Trophoblast cell (in vitro differentiated cells and primary cell): ENCODE data around the gene NCOR2.

Experiments
- DNase-seq, 2 donors: peaks; one replicate each; pipeline ENCODE4 v3.0.0-alpha.2; 2016
- H2AFZ ChIP-seq: 2 replicates; pipeline ENCODE4 v1.6.1; 2013; ENCODE audit warnings: low read length, moderate library complexity, mild to moderate bottlenecking; ENCODE audit not compliant: insufficient read depth, poor library complexity
- H2AK5ac ChIP-seq: 2 replicates; pipeline ENCODE4 v1.6.1; 2013; ENCODE audit warnings: mild to moderate bottlenecking, low read length
- H2BK120ac ChIP-seq: 2 replicates; pipeline ENCODE4 v1.6.1; 2013; ENCODE audit warnings: low read length, mild to moderate bottlenecking, moderate library complexity; ENCODE audit not compliant: insufficient read depth, poor library complexity
- H2BK12ac ChIP-seq: 2 replicates; pipeline ENCODE4 v1.6.1; 2013; ENCODE audit warnings: mild to moderate bottlenecking, low read length, moderate library complexity
- H2BK5ac ChIP-seq: 2 replicates; pipeline ENCODE4 v1.6.1; 2013; ENCODE audit warnings: low read length, low read depth, moderate library complexity, mild to moderate bottlenecking; ENCODE audit not compliant: poor library complexity
- H3K14ac ChIP-seq: 2 replicates; pipeline ENCODE4 v1.6.1; 2013; ENCODE audit warnings: mild to moderate bottlenecking, low read length
- H3K18ac ChIP-seq: 2 replicates; pipeline ENCODE4 v1.6.1; 2013; ENCODE audit warnings: mild to moderate bottlenecking, low read length
- H3K23ac ChIP-seq: 2 replicates; pipeline ENCODE4 v1.6.1; 2013; ENCODE audit warnings: low read length
- H3K27ac ChIP-seq: 2 replicates; pipeline ENCODE4 v1.5.1; 2013; ENCODE audit warnings: low read depth, mild to moderate bottlenecking, inconsistent platforms, low read length, moderate library complexity
- H3K27me3 ChIP-seq: 2 replicates; pipeline ENCODE4 v1.6.1; 2013; ENCODE audit warnings: inconsistent platforms, mild to moderate bottlenecking, low read length, moderate library complexity; ENCODE audit not compliant: insufficient read depth
- H3K36me3 ChIP-seq, 2 experiments: 1 replicate in 1 of 2; 2 replicates in 1 of 2; pipeline ENCODE4 v1.6.1; 2013; ENCODE audit warnings: low read length in 2 of 2, mild to moderate bottlenecking in 2 of 2, moderate library complexity in 1 of 2; ENCODE audit not compliant: insufficient read depth in 2 of 2, control insufficient read depth in 1 of 2
- H3K4ac ChIP-seq: 2 replicates; pipeline ENCODE4 v1.6.1; 2013; ENCODE audit warnings: low read depth, mild to moderate bottlenecking, low read length, moderate library complexity
- H3K4me1 ChIP-seq, 2 experiments: 1 replicate in 1 of 2; 2 replicates in 1 of 2; pipeline ENCODE4 v1.6.1; 2013; ENCODE audit warnings: low read length in 2 of 2, mild to moderate bottlenecking in 2 of 2, moderate library complexity in 1 of 2; ENCODE audit not compliant: insufficient read depth in 2 of 2, control insufficient read depth in 1 of 2
- H3K4me2 ChIP-seq: 2 replicates; pipeline ENCODE4 v1.6.1; 2013; ENCODE audit warnings: inconsistent platforms, mild to moderate bottlenecking, low read length, moderate library complexity
- H3K4me3 ChIP-seq: 2 replicates; pipeline ENCODE4 v1.5.1; 2013; ENCODE audit warnings: mild to moderate bottlenecking, low read depth, low read length, inconsistent platforms
- H3K79me1 ChIP-seq: one replicate; pipeline ENCODE4 v1.6.1; 2013; ENCODE audit warnings: low read length
- H3K79me2 ChIP-seq: 2 replicates; pipeline ENCODE4 v1.6.1; 2013; ENCODE audit warnings: low read length, mild to moderate bottlenecking; ENCODE audit not compliant: control insufficient read depth, insufficient read depth, poor library complexity
- H3K9ac ChIP-seq: 2 replicates; pipeline ENCODE4 v1.6.1; 2013; ENCODE audit warnings: mild to moderate bottlenecking, low read length
- H3K9me3 ChIP-seq: 2 replicates; pipeline ENCODE4 v1.6.1; 2013; ENCODE audit warnings: low read depth, mild to moderate bottlenecking, control low read depth, inconsistent platforms, low read length; ENCODE audit not compliant: insufficient read depth
- H4K12ac ChIP-seq: 2 replicates; pipeline ENCODE4 v1.6.1; 2013; ENCODE audit warnings: low read depth, mild to moderate bottlenecking, low read length, moderate library complexity
- H4K8ac ChIP-seq: 2 replicates; pipeline ENCODE4 v1.6.1; 2013; ENCODE audit warnings: low read depth, mild to moderate bottlenecking, low read length, moderate library complexity
- H4K91ac ChIP-seq: one replicate; pipeline ENCODE4 v1.6.1; 2013; ENCODE audit warnings: low read depth, mild to moderate bottlenecking, low read length, moderate library complexity
- WGBS: extraction: QIAGEN DNeasy Blood & Tissue Kit; methylation state at CpG from one replicate; pipeline ENCODE4 v1.1.7; 2013; ENCODE audit warnings: missing lambda C conversion rate; ENCODE audit not compliant: insufficient read length, insufficient coverage; ENCODE audit errors: extremely low coverage; 5-methylcytosine and 5-hydroxymethylcytosine counted together

The NCOR2 gene

DNA sequence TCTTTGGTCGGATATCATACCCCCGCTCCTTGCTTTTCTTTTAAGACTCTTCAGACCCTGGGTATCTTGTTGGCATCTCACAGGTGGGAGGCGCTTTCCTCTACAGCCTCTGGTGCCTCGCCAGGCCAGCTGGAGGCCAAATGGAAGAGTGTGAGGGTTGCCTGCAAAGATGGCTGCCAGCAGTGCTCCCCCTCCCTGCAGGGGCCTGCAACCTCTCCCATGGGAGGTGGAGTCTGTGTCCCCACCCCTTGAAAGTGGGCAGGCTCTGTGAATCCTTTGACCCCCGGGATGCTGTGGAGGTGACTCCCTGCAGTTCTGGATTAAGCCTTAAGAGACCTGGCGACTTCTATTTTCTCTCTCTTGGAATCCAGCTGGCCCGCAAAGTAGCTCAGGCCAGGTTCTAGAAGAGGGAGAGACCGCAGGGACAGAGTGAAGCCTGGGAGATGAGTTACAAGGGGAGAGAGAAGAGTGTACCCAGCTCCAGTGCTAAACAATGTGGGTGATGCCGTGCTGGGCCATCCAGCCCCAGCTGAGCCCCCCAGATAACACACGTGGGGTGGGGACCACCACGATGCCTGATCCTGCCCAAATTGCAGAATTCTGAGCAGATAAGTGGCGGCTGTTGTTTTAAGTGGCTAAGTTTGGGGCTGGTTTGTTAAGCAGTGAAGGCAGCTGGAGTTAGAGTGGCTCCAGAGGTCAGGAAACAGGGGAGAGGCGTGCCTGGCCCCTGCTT lies 37.9 kb upstream of the NCOR2 start:
- Histone ChIP-seq H3K27me3 (no peaks in the 10 kb centered on the region), H3K4ac (no peak overlapping the region), H3K4me1 (peaks cover 24 to 33% of the 10 kb centered on the region in 2 experiments), H3K14ac (no peak overlapping the region), H3K9ac (no peak overlapping the region), H3K36me3 (no peaks in the 10 kb centered on the region), H4K12ac (no peak overlapping the region), H3K27ac (no peak overlapping the region), H4K8ac (no peak overlapping the region), H2BK12ac (peak overlapping the region; percentile 38), H2BK5ac (no peak overlapping the region), H4K91ac (peak overlapping the region; percentile 16), H3K18ac (no peak overlapping the region), H3K9me3 (peaks cover 3% of the 10 kb centered on the region), H3K79me1 (peaks cover 8% of the 10 kb centered on the region), H2BK120ac (no peak overlapping the region), H3K79me2 (no peaks in the 10 kb centered on the region), H2AK5ac (peak overlapping the region; percentile 28), H3K23ac (no peak overlapping the region), H3K4me3 (no peak overlapping the region), H2AFZ (no peak overlapping the region), H3K4me2 (no peak overlapping the region)
- WGBS: no CpG with 5 or more reads among the region's 13 CpGs
- no peak for DNase-seq

DNA sequence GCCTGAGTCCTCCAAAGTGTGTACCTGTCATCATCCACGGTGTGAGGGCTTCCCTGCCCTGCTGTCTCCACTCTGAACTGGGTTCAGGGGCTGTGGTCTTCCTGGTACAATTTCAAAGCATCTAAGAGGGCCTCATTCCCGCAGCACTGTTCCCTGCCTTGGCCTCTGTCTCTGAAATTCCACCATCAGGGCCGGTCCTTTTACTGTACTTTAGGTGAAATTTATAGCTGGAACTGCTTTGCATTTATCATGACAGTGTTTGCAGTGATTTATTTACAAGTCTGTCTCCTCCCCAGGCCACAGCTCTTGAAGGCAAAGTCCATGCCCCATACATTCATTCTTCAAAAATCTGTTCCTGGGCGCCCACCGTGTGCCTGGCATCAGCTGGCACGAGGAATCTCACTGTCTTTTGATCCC lies 36.9 kb upstream of the NCOR2 start:
- H3K79me2 ChIP-seq: no peaks in the 10 kb centered on the region
- H3K79me1 ChIP-seq: peaks cover 6% of the 10 kb centered on the region
- peak overlapping the region; percentile 12 for H2BK12ac ChIP-seq
- no peak for DNase-seq
- H2BK120ac ChIP-seq: no peak overlapping the region
- H3K14ac ChIP-seq: no peak overlapping the region
- no peak overlapping the region for H3K4me2 ChIP-seq
- no peaks in the 10 kb centered on the region for H3K36me3 ChIP-seq
- H2AFZ ChIP-seq: no peak overlapping the region
- H4K12ac ChIP-seq: no peak overlapping the region
- H3K27ac ChIP-seq: no peak overlapping the region
- no peak overlapping the region for H2BK5ac ChIP-seq
- H3K4ac ChIP-seq: no peak overlapping the region
- no peak overlapping the region for H4K8ac ChIP-seq
- H2AK5ac ChIP-seq: no peak overlapping the region
- H3K27me3 ChIP-seq: no peaks in the 10 kb centered on the region
- peaks cover 22 to 30% of the 10 kb centered on the region in 2 experiments for H3K4me1 ChIP-seq
- no peak overlapping the region for H3K4me3 ChIP-seq
- H4K91ac ChIP-seq: no peak overlapping the region
- peak overlapping the region; percentile 7 for H3K18ac ChIP-seq
- no peak overlapping the region for H3K23ac ChIP-seq
- H3K9ac ChIP-seq: no peak overlapping the region
- peaks cover 3% of the 10 kb centered on the region for H3K9me3 ChIP-seq
- WGBS: no CpG with 5 or more reads among the region's 6 CpGs

DNA sequence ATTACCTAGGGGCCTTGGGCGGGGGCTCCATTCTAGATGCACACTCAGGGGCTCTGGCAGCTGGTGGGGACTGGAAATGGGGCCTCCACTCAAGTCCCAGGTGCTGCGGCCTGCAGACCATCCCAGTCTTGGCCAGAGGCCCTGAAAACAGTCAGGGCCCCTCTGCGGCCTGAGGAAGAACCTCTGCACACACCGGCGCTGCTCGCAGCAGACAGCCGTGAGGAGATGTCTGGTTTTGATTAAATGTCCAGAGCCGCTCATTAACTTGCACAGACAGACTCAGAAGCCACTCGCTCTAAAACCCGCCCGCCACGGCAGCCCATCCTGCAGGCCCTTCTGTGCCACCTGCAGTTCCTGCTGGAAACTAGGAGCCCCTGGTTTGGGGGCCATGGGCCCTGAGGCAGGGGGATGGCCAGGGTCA lies 36.4 kb upstream of the NCOR2 start:
- H3K79me1 ChIP-seq: peaks cover 6% of the 10 kb centered on the region

DNA sequence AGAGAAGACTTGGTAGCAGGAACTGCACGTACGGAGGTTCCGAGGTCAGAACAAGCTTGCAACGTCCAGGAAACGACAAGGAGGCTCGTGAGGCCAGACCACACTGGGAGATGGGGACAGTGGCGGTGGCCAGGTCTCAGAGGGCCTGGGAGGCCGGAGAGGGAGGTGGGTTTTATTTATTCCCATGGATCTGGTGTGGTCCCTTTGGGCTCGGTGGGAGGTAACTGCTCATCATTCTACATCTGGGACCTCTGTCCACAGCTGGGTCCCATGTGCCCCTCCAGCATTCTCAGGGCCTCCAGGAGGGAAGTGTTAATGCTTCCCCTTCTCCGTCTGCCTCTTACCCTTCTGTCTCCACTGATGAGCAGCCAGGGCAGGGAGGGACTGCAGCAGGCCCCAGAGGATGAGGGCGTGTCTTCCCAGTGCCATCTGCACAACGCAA lies 35.7 kb upstream of the NCOR2 start:
- Histone ChIP-seq H3K4ac (no peak overlapping the region), H3K18ac (peak overlapping the region; percentile 19), H3K9me3 (peaks cover 3% of the 10 kb centered on the region), H3K4me2 (no peak overlapping the region), H4K12ac (no peak overlapping the region), H3K36me3 (no peaks in the 10 kb centered on the region), H3K9ac (no peak overlapping the region), H2BK5ac (no peak overlapping the region), H2BK12ac (peak overlapping the region; percentile 19), H4K8ac (no peak overlapping the region), H3K79me2 (no peaks in the 10 kb centered on the region), H2AFZ (no peak overlapping the region), H3K79me1 (peaks cover 6% of the 10 kb centered on the region), H3K4me3 (peak overlapping the region; percentile 27), H3K14ac (peak overlapping the region; percentile 33), H4K91ac (peak overlapping the region; percentile 53), H2BK120ac (peak overlapping the region; percentile 14), H3K23ac (no peak overlapping the region), H3K27me3 (no peaks in the 10 kb centered on the region), H2AK5ac (peak overlapping the region; percentile 38), H3K27ac (peak overlapping the region; percentile 26), H3K4me1 (peaks cover 12 to 21% of the 10 kb centered on the region in 2 experiments)
- DNase-seq: no peak
- no CpG with 5 or more reads among the region's 12 CpGs for WGBS

More for the DNA sequence above, 36.4 kb upstream of the NCOR2 start:
- H2BK5ac ChIP-seq: no peak overlapping the region
- H3K9me3 ChIP-seq: peaks cover 3% of the 10 kb centered on the region
- no peak for DNase-seq
- H3K14ac ChIP-seq: no peak overlapping the region
- H3K4me1 ChIP-seq: peaks cover 18 to 26% of the 10 kb centered on the region in 2 experiments
- H3K27me3 ChIP-seq: no peaks in the 10 kb centered on the region
- H4K8ac ChIP-seq: no peak overlapping the region
- no peak overlapping the region for H3K4ac ChIP-seq
- H2BK12ac ChIP-seq: no peak overlapping the region
- peak overlapping the region; percentile 53 for H4K91ac ChIP-seq
- no peak overlapping the region for H3K23ac ChIP-seq
- H3K4me2 ChIP-seq: no peak overlapping the region
- no peaks in the 10 kb centered on the region for H3K79me2 ChIP-seq
- no peak overlapping the region for H2AK5ac ChIP-seq
- peak overlapping the region; percentile 26 for H3K27ac ChIP-seq
- peak overlapping the region; percentile 14 for H2BK120ac ChIP-seq
- H3K18ac ChIP-seq: peak overlapping the region; percentile 7
- WGBS: no CpG with 5 or more reads among the region's 12 CpGs
- H2AFZ ChIP-seq: no peak overlapping the region
- no peak overlapping the region for H3K4me3 ChIP-seq
- no peaks in the 10 kb centered on the region for H3K36me3 ChIP-seq
- H4K12ac ChIP-seq: no peak overlapping the region
- no peak overlapping the region for H3K9ac ChIP-seq
